Testis (tissue), 3 donors: ENCODE data around the gene CYP2A7. TPM values are rescaled to one million over a fixed set of nuclear protein-coding genes. Genes with fewer than 3 reads are reported as not detected.
"Not testable (repeated sequence)": the region's sequence is repeated elsewhere in the genome, so short reads cannot be mapped to it uniquely, and the experiment has no call there.

Source experiments
- DNase-seq: peaks from one replicate; pipeline ENCODE4 v3.0.0-alpha.2; 2019
- H3K27ac ChIP-seq, 2 donors: fragments of 200-600 bp; sonication (generic); one replicate each; pipeline ENCODE4 v1.5.1; 2019
- H3K27me3 ChIP-seq: fragments of 200-600 bp; sonication (generic); one replicate; pipeline ENCODE4 v1.5.1; 2019
- H3K36me3 ChIP-seq: fragments of 200-600 bp; sonication (generic); one replicate; pipeline ENCODE4 v1.5.1; 2017; ENCODE audit warnings: low read depth; ENCODE audit errors: missing control alignments
- H3K4me1 ChIP-seq: fragments of 200-600 bp; sonication (generic); one replicate; pipeline ENCODE4 v1.5.1; 2019
- H3K4me3 ChIP-seq, 2 donors: fragments of 200-600 bp; sonication (generic); one replicate each; pipeline ENCODE4 v1.5.1; 2017 to 2019
- H3K9me3 ChIP-seq: fragments of 200-600 bp; sonication (generic); one replicate; pipeline ENCODE4 v1.5.1; 2017
- POLR2A ChIP-seq: fragments of 450-650 bp; IDR thresholded peaks from one replicate; pipeline ENCODE4 v1.6.1; 2017; ENCODE audit warnings: antibody characterized with exemption, mild to moderate bottlenecking, moderate library complexity
- WGBS, 2 donors: methylation state at CpG; one replicate each; pipeline ENCODE4 v1.1.5; 2018; 5-methylcytosine and 5-hydroxymethylcytosine counted together
- intact Hi-C: fragments of 100-400 bp; cut with DNase I; formaldehyde crosslinking; loops from one replicate; pipeline ENCODE4 v1.15.1; 2023; ENCODE audit warnings: low total_unique reads
- polyA plus RNA-seq: library from polyadenylated mRNA; stranded (reverse); fragments of 350-450 nt; fragmentation: Illumina TruSeq; extraction: RNeasy Lipid Tissue Mini Kit (QIAGEN cat#74804); gene quantifications from one replicate; pipeline ENCODE4 v1.2.3, GENCODE V29; 2014; ENCODE audit warnings: low read depth, low replicate concordance; ENCODE audit not compliant: insufficient read depth
- total RNA-seq, 2 donors: library from RNA; depleted of rRNA; stranded (reverse); fragments of >200 nt; gene quantifications; one replicate each; pipeline ENCODE4 v1.2.3, GENCODE V29; 2016

CYP2A7 gene
- total and polyA plus RNA-seq, 3 donors from 2014 or later = 1.1 TPM; not detected in 2

GRCh38 chr19:40827386-40828247 is 54.4 kb downstream of the CYP2A7 start:
- H3K27ac ChIP-seq = no peak overlapping the region
- DNase-seq = no peak
- H3K27me3 ChIP-seq = no peaks in the 10 kb centered on the region
- no peaks in the 10 kb centered on the region for H3K36me3 ChIP-seq
- intact Hi-C loops = no loop called here
- peaks cover 40% of the 10 kb centered on the region for H3K4me1 ChIP-seq
- no peak for TF ChIP-seq POLR2A
- 89 to 93% methylated on average over 22 of the region's 22 CpGs for WGBS, 2 donors
- H3K9me3 ChIP-seq = no peaks in the 10 kb centered on the region
- H3K4me3 ChIP-seq = no peak overlapping the region

- DNase-seq, H3K36me3 ChIP-seq, intact Hi-C loops, H3K27ac ChIP-seq, H3K27me3 ChIP-seq, H3K4me3 ChIP-seq, H3K9me3 ChIP-seq: not testable (repeated sequence)
- WGBS, 2 donors = 78 to 84% methylated on average over 28 to 29 of the region's 29 CpGs
- peaks cover 40% of the 10 kb centered on the region for H3K4me1 ChIP-seq
Measured at GRCh38 chr19:40826699-40827385, 55.2 kb downstream of the CYP2A7 start.

GRCh38 chr19:40826312-40826698 is 55.7 kb downstream of the CYP2A7 start:
- H3K9me3 ChIP-seq, H3K27ac ChIP-seq, intact Hi-C loops, H3K4me3 ChIP-seq, H3K27me3 ChIP-seq, H3K36me3 ChIP-seq: not testable (repeated sequence)
- peaks cover 40% of the 10 kb centered on the region for H3K4me1 ChIP-seq
- 57 to 61% methylated on average over 8 to 12 of the region's 14 CpGs for WGBS, 2 donors
- DNase-seq = peak; percentile 15

DNA sequence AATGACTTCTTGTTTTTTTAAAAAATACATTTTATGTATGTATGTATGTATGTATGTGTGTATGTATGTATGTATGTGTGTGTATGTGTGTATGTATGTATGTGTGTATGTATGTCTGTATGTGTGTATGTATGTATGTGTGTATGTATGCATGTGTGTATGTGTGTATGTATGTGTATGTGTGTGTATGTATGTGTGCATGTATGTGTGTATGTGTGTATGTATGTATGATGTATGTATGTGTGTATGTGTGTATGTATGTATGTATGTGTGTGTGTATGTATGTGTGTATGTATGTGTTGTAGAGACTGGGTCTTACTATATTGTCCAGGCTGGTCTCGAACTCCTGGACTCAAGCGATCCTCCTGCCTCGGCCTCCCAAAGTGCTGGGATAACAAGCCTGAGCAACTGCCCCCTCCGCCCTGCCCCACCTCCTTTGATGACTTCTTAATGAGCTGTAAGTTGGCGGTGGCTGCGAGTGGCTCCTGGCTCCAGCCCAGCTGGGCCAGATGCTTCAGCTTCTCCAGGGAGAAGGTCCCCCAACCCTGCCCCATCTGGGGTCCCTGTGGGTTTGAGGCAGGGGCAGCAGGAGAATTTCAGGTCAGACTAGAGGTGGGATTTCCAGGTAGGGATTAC is 56.5 kb downstream of the CYP2A7 start:
- H3K4me3 ChIP-seq, H3K9me3 ChIP-seq, H3K27me3 ChIP-seq, intact Hi-C loops, H3K36me3 ChIP-seq: not testable (repeated sequence)
- DNase-seq = peak; percentile 11
- Histone ChIP-seq H3K4me1 (peaks cover 38% of the 10 kb centered on the region), H3K27ac (peak overlapping the region; percentile 65 to 77)
- 82% methylated on average over 4 of the region's 6 CpGs; no CpG with 5 or more reads in 1 of the 2 donors for WGBS, 2 donors

Other genes with a start within 250 kb of the CYP2A7 start
- gene NUMBL, start 191.6 kb downstream of the CYP2A7 start, total RNA-seq = 10 to 100 TPM; 42.7 to 52.1 TPM
- gene NUMBL, start 191.6 kb downstream of the CYP2A7 start, polyA plus RNA-seq = 19.9 TPM
- 10 to 100 TPM; 56.6 to 71.7 TPM for gene COQ8B, start 165.3 kb downstream of the CYP2A7 start, total RNA-seq
- 43.8 TPM for gene COQ8B, start 165.3 kb downstream of the CYP2A7 start, polyA plus RNA-seq
- gene ITPKC, start 165.1 kb downstream of the CYP2A7 start, total RNA-seq = 10 to 100 TPM; 19.2 to 20.8 TPM
- 11.6 TPM for gene ITPKC, start 165.1 kb downstream of the CYP2A7 start, polyA plus RNA-seq
- gene ACTMAP, start 131.8 kb downstream of the CYP2A7 start, total RNA-seq = 10 to 100 TPM; 17.7 to 21.5 TPM
- 14.8 TPM for gene ACTMAP, start 131.8 kb downstream of the CYP2A7 start, polyA plus RNA-seq
- 10 to 100 TPM; 89.8 to 91.5 TPM for gene SNRPA, start 131.0 kb downstream of the CYP2A7 start, total RNA-seq
- gene SNRPA, start 131.0 kb downstream of the CYP2A7 start, polyA plus RNA-seq = 67.8 TPM
- gene MIA, start 106.7 kb downstream of the CYP2A7 start, total RNA-seq = 1 to 10 TPM; 2.4 to 2.8 TPM
- gene MIA, start 106.7 kb downstream of the CYP2A7 start, polyA plus RNA-seq = 2.9 TPM
- gene RAB4B, start 104.0 kb downstream of the CYP2A7 start, total RNA-seq = 10 to 100 TPM; 44.7 to 49.3 TPM
- gene RAB4B, start 104.0 kb downstream of the CYP2A7 start, polyA plus RNA-seq = 46.7 TPM
- gene EGLN2, start 83.0 kb downstream of the CYP2A7 start, total RNA-seq = 100 to 1,000 TPM; 245 to 260 TPM
- 489 TPM for gene EGLN2, start 83.0 kb downstream of the CYP2A7 start, polyA plus RNA-seq
- not detected for gene CYP2A6, start 31.8 kb downstream of the CYP2A7 start, total RNA-seq
- gene CYP2A6, start 31.8 kb downstream of the CYP2A7 start, polyA plus RNA-seq = not detected
- gene CYP2B6, start 109.1 kb upstream of the CYP2A7 start, total RNA-seq = under 1 TPM; 0.19 to 0.39 TPM
- gene CYP2B6, start 109.1 kb upstream of the CYP2A7 start, polyA plus RNA-seq = not detected
- under 1 TPM; 0.31 to 0.39 TPM for gene CYP2A13, start 206.2 kb upstream of the CYP2A7 start, total RNA-seq
- 0.18 TPM for gene CYP2A13, start 206.2 kb upstream of the CYP2A7 start, polyA plus RNA-seq
- gene CYP2F1, start 232.2 kb upstream of the CYP2A7 start, total RNA-seq = 1 to 10 TPM; 1.7 to 2.5 TPM
- 4.1 TPM for gene CYP2F1, start 232.2 kb upstream of the CYP2A7 start, polyA plus RNA-seq